Hepatocyte (in vitro differentiated cells): ENCODE results near the gene RGS3.

Source experiments
- EZH2 ChIP-seq: fragments of 200-600 bp; sonication (generic); IDR thresholded peaks from 2 replicates; pipeline ENCODE4 v1.6.1; 2016; ENCODE audit warnings: antibody characterized with exemption, mild to moderate bottlenecking, borderline replicate concordance
- TF ChIP-seq, protein P1 (sequence below): fragments of 200-600 bp; sonication (generic); IDR thresholded peaks from 2 replicates; pipeline ENCODE4 v1.5.1; 2016; ENCODE audit warnings: antibody characterized with exemption, mild to moderate bottlenecking; ENCODE audit not compliant: poor library complexity

GRCh38 chr9:113579283-113580040, 115.9 kb downstream of the RGS3 start:
- TF ChIP-seq, protein P1, sequence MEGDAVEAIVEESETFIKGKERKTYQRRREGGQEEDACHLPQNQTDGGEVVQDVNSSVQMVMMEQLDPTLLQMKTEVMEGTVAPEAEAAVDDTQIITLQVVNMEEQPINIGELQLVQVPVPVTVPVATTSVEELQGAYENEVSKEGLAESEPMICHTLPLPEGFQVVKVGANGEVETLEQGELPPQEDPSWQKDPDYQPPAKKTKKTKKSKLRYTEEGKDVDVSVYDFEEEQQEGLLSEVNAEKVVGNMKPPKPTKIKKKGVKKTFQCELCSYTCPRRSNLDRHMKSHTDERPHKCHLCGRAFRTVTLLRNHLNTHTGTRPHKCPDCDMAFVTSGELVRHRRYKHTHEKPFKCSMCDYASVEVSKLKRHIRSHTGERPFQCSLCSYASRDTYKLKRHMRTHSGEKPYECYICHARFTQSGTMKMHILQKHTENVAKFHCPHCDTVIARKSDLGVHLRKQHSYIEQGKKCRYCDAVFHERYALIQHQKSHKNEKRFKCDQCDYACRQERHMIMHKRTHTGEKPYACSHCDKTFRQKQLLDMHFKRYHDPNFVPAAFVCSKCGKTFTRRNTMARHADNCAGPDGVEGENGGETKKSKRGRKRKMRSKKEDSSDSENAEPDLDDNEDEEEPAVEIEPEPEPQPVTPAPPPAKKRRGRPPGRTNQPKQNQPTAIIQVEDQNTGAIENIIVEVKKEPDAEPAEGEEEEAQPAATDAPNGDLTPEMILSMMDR, result no peak
- TF ChIP-seq EZH2, result no peak
